Tibial nerve (tissue), 4 donors: ENCODE measurements around the gene TRIM68. TPM values are rescaled to one million over a fixed set of nuclear protein-coding genes. Genes with fewer than 3 reads are reported as not detected.

ENCODE experiments used
- DNase-seq, 2 donors: peaks; one replicate each; pipeline ENCODE4 v3.0.0-alpha.2; 2019; ENCODE audit warnings: low spot score in 2 of 2
- H3K27ac ChIP-seq, 4 donors: fragments of 200-600 bp; sonication (generic) in 3 of 4; one replicate each; pipeline ENCODE4 v1.5.1; 2017 to 2019; ENCODE audit warnings: mild to moderate bottlenecking in 1 of 4
- H3K27me3 ChIP-seq, 2 donors: fragments of 200-600 bp; sonication (generic) in 1 of 2; one replicate each; pipeline versions ENCODE4 v1.5.1 to v1.6.0; 2017 to 2019
- H3K36me3 ChIP-seq, 3 donors: fragments of 200-600 bp; sonication (generic); one replicate each; pipeline ENCODE4 v1.5.1; 2018 to 2019
- H3K4me1 ChIP-seq, 4 donors: fragments of 200-600 bp; sonication (generic) in 3 of 4; one replicate each; pipeline ENCODE4 v1.5.1; 2017 to 2019
- H3K4me3 ChIP-seq, 4 donors: fragments of 200-600 bp; sonication (generic) in 3 of 4; one replicate each; pipeline ENCODE4 v1.5.1; 2017 to 2019; ENCODE audit warnings: mild to moderate bottlenecking in 1 of 4, moderate library complexity in 1 of 4
- H3K9me3 ChIP-seq, 4 donors: fragments of 200-600 bp; sonication (generic) in 3 of 4; one replicate each; pipeline ENCODE4 v1.5.1; 2017 to 2019
- EP300 ChIP-seq, 2 donors: sonication (generic); formaldehyde crosslinking; IDR thresholded peaks; one replicate each; pipeline ENCODE4 v1.6.1; 2017; ENCODE audit warnings: antibody characterized with exemption in 2 of 2, mild to moderate bottlenecking in 1 of 2
- POLR2A ChIP-seq, 2 donors: fragments of 450-650 bp; IDR thresholded peaks; one replicate each; pipeline ENCODE4 v1.6.1; 2017; ENCODE audit warnings: antibody characterized with exemption in 2 of 2, mild to moderate bottlenecking in 2 of 2, moderate library complexity in 2 of 2
- WGBS, 2 donors: methylation state at CpG; one replicate each; pipeline ENCODE4 v1.1.5; 2018; 5-methylcytosine and 5-hydroxymethylcytosine counted together
- total RNA-seq, 4 donors: library from RNA; depleted of rRNA; stranded (reverse); fragments of >200 nt; gene quantifications; one replicate each; pipeline ENCODE4 v1.1.0, GENCODE V29; 2016
- TF ChIP-seq, protein P1 (sequence below), 5 experiments: fragments of 200-600 bp in 3 of 5; fragments of 450-650 bp in 2 of 5; sonication (generic) in 3 of 5; IDR thresholded peaks; one replicate each; pipeline ENCODE4 v1.5.1; 2016 to 2019; ENCODE audit warnings: antibody characterized with exemption in 5 of 5, mild to moderate bottlenecking in 3 of 5, moderate library complexity in 2 of 5

Gene TRIM68
- total RNA-seq, 4 donors from 2014 or later: 8.1 to 14.2 (median 11.8) TPM

DNA sequence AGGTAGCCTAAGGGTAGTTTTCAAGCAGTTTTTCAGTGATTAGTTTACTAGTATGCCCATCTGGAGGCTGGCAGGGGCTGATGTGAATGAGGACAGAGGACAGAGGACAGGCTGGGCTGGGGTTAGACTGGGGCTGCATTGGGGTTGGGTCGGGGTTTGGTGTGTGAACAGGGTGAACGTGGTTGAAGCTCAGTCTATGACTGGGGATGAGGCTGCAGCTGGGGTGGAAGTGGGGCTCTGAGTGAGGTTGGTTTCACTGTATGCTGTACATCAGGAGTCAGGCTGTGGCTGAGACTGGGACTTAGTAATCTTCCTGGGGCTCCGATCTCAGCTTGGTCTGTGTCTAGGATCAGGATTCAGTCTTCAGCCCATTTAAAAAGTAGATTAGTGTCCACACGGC is 36.2 kb upstream of the TRIM68 start:
- no peak for DNase-seq
- WGBS, 2 donors: 60 to 71% methylated on average over 4 of the region's 4 CpGs
- Histone ChIP-seq H3K27ac (no peak overlapping the region), H3K27me3 (no peaks in the 10 kb centered on the region), H3K4me1 (peaks cover 0 to 6% (median 0%) of the 10 kb centered on the region in 4 donors), H3K9me3 (no peaks in the 10 kb centered on the region), H3K4me3 (peak overlapping the region in 1 of 4 donors; percentile 6), H3K36me3 (no peaks in the 10 kb centered on the region)
- TF ChIP-seq POLR2A (IDR thresholded peaks at IDR 0.05) (no peak), EP300 (IDR thresholded peaks at IDR 0.05) (no peak)
- TF ChIP-seq, protein P1, sequence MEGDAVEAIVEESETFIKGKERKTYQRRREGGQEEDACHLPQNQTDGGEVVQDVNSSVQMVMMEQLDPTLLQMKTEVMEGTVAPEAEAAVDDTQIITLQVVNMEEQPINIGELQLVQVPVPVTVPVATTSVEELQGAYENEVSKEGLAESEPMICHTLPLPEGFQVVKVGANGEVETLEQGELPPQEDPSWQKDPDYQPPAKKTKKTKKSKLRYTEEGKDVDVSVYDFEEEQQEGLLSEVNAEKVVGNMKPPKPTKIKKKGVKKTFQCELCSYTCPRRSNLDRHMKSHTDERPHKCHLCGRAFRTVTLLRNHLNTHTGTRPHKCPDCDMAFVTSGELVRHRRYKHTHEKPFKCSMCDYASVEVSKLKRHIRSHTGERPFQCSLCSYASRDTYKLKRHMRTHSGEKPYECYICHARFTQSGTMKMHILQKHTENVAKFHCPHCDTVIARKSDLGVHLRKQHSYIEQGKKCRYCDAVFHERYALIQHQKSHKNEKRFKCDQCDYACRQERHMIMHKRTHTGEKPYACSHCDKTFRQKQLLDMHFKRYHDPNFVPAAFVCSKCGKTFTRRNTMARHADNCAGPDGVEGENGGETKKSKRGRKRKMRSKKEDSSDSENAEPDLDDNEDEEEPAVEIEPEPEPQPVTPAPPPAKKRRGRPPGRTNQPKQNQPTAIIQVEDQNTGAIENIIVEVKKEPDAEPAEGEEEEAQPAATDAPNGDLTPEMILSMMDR (IDR thresholded peaks at IDR 0.05): no peak

DNA sequence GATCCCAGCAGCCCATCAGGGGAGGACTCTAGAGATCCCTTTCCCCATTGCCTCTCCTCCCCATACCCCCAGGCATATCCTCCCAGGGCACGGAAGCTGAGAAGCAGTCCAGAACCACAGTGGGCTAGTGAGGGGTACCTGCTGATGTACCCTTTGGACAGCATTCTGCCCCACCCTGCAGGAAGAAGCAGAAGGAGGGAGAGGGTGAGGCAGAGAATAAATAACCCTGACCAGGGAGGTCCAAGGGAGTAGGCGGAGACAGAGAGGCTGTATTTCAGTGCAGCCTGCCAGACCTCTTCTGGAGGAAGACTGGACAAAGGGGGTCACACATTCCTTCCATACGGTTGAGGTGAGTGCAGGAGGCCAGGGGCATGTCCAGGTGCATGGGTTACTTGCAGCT is 35.7 kb upstream of the TRIM68 start, which contains the start of gene OR51E1:
Gene OR51E1, plus strand, starts transcription at position 301 of the 400 bp plus-strand sequence. CDS start 8,545 bp downstream, outside the sequence.
- H3K27ac ChIP-seq: no peak within 1 kb of the TSS
- WGBS, 2 donors: 63 to 77% methylated on average over 3 of the region's 3 CpGs
- peak within 1 kb of the TSS in 1 of 4 donors; percentile 6 for H3K4me3 ChIP-seq
- no peaks in the 10 kb centered on the region for H3K36me3 ChIP-seq
- H3K4me1 ChIP-seq: peaks cover 0 to 6% (median 0%) of the 10 kb centered on the region in 4 donors
- H3K9me3 ChIP-seq: no peaks in the 10 kb centered on the region
- TF ChIP-seq EP300 (IDR thresholded peaks at IDR 0.05) (no peak), POLR2A (IDR thresholded peaks at IDR 0.05) (no peak)
- TF ChIP-seq, protein P1 (IDR thresholded peaks at IDR 0.05): no peak
- no peaks in the 10 kb centered on the region for H3K27me3 ChIP-seq
- no peak for DNase-seq

DNA sequence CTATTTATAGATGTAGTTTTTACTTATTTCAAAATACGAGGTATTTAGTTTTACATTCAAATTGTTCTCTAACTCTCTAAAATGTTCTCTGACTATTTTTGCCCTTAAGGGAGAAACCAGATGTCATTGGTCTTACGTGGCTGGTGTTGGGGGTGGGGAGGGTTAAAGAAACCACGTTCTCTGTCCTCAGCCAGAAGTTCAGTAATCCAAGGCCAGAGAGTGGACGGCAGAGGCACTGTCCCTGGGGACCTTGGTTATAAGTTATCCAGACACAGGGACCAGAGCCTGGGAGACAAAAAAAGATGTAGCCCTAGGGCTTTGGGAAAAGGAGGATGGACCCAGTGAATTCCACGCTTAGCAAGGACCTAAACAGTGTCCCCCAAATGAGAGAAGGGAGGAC is 35.0 kb upstream of the TRIM68 start:
- Histone ChIP-seq H3K4me3 (no peak overlapping the region), H3K9me3 (no peaks in the 10 kb centered on the region), H3K27me3 (no peaks in the 10 kb centered on the region), H3K36me3 (no peaks in the 10 kb centered on the region), H3K27ac (no peak overlapping the region), H3K4me1 (peaks cover 0 to 6% (median 0%) of the 10 kb centered on the region in 4 donors)
- DNase-seq: no peak
- TF ChIP-seq, protein P1 (IDR thresholded peaks at IDR 0.05): no peak
- WGBS, 2 donors: 24 to 25% methylated on average over 5 of the region's 5 CpGs

DNA sequence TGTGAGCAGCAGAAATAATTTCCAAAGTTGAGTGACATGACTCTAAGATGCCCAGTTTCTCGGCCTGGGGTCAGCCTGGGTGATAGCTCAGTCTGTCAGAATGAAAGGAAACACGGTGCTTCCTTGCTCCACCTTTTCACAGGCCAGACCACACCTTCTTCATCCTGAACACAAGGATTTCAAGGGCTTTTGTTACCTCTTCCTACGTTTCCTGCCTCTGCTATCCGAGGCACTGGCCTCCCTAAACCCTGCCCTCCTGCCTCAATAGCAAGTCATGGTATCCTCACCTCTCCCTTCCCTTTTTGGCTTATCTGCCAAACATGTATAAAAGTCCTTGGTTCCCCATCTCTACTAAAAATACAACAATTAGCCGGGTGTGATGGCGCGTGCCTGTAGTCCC is 34.0 kb upstream of the TRIM68 start:
- TF ChIP-seq EP300 (IDR thresholded peaks at IDR 0.05) (no peak), POLR2A (IDR thresholded peaks at IDR 0.05) (no peak)
- TF ChIP-seq, protein P1 (IDR thresholded peaks at IDR 0.05): no peak
- Histone ChIP-seq H3K36me3 (no peaks in the 10 kb centered on the region), H3K4me3 (no peak overlapping the region), H3K4me1 (peaks cover 0 to 3% (median 0%) of the 10 kb centered on the region in 4 donors), H3K27me3 (no peaks in the 10 kb centered on the region), H3K27ac (no peak overlapping the region), H3K9me3 (no peaks in the 10 kb centered on the region)
- no peak for DNase-seq
- 76 to 79% methylated on average over 7 of the region's 7 CpGs for WGBS, 2 donors

DNA sequence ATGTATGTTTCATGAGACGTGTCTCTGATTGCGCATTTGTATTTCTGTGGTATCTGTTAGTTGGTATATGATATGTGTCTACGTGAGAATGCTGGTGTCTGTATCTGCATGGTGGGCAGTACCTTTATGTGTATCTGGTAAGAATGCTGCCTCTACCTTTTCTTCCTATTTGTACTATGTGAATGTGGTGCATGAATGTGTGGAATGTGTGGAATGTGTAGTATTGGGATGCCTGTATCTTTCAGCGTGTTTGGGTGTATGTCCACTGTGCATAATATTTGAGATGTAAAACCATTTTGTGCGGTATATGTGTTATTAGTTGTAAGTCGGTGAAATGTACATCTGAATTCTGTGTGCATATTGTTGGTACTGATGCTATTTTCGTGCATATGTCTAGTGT is 33.5 kb upstream of the TRIM68 start:
- Histone ChIP-seq H3K27ac (no peak overlapping the region), H3K4me3 (no peak overlapping the region), H3K4me1 (peaks cover 0 to 7% (median 0%) of the 10 kb centered on the region in 4 donors), H3K36me3 (no peaks in the 10 kb centered on the region), H3K9me3 (no peaks in the 10 kb centered on the region), H3K27me3 (no peaks in the 10 kb centered on the region)
- WGBS, 2 donors: 85 to 86% methylated on average over 7 of the region's 7 CpGs
- DNase-seq: no peak
- TF ChIP-seq POLR2A (IDR thresholded peaks at IDR 0.05) (no peak), EP300 (IDR thresholded peaks at IDR 0.05) (no peak)
- TF ChIP-seq, protein P1 (IDR thresholded peaks at IDR 0.05): no peak
